Bronchial epithelial cell (primary cell): ENCODE measurements around the gene TRIL. TPM values are rescaled to one million over a fixed set of nuclear protein-coding genes. Genes with fewer than 3 reads are reported as not detected.

ENCODE experiments used
- DNase-seq: peaks from one replicate; pipeline ENCODE4 v3.0.0-alpha.2; 2010; ENCODE audit warnings: low read depth
- FAIRE-seq: peaks from 2 replicates; lab custom pipeline; 2011; peaks lifted over from hg19 to GRCh38; lab: Jason Lieb, UNC
- H3K27me3 ChIP-seq: 2 replicates; pipeline ENCODE4 v1.5.1; 2011; ENCODE audit warnings: low read length; ENCODE audit not compliant: control insufficient read depth, insufficient read depth
- H3K36me3 ChIP-seq: 2 replicates; pipeline ENCODE4 v1.5.1; 2011; ENCODE audit warnings: low read length; ENCODE audit not compliant: control insufficient read depth, insufficient read depth
- H3K4me3 ChIP-seq: 2 replicates; pipeline ENCODE4 v1.5.1; 2011; ENCODE audit warnings: mild to moderate bottlenecking, low read depth, low read length, control low read depth
- total RNA-seq: library from RNA; depleted of rRNA; stranded (reverse); fragments of >200 nt; gene quantifications from 2 replicates; pipeline ENCODE4 v1.2.1, GENCODE V29; 2014
- TF ChIP-seq, protein P1 (sequence below): IDR thresholded peaks from 2 replicates; pipeline ENCODE4 v1.5.1; 2011; ENCODE audit warnings: mild to moderate bottlenecking, moderate library complexity, low read length, control low read depth, inconsistent platforms; ENCODE audit not compliant: insufficient read depth, severe bottlenecking

TRIL gene
- total RNA-seq, 1 donor from 2014 or later, result under 0.01 TPM

GRCh38 chr7:29000717-29001076, 42.6 kb upstream of the TRIL start:
- TF ChIP-seq, protein P1, sequence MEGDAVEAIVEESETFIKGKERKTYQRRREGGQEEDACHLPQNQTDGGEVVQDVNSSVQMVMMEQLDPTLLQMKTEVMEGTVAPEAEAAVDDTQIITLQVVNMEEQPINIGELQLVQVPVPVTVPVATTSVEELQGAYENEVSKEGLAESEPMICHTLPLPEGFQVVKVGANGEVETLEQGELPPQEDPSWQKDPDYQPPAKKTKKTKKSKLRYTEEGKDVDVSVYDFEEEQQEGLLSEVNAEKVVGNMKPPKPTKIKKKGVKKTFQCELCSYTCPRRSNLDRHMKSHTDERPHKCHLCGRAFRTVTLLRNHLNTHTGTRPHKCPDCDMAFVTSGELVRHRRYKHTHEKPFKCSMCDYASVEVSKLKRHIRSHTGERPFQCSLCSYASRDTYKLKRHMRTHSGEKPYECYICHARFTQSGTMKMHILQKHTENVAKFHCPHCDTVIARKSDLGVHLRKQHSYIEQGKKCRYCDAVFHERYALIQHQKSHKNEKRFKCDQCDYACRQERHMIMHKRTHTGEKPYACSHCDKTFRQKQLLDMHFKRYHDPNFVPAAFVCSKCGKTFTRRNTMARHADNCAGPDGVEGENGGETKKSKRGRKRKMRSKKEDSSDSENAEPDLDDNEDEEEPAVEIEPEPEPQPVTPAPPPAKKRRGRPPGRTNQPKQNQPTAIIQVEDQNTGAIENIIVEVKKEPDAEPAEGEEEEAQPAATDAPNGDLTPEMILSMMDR, result no peak
- DNase-seq (no peak), FAIRE-seq (no peak)
- H3K4me3 ChIP-seq, result no peak overlapping the region
- no peaks in the 10 kb centered on the region for H3K36me3 ChIP-seq
- H3K27me3 ChIP-seq, result no peaks in the 10 kb centered on the region

- H3K36me3 ChIP-seq, result no peaks in the 10 kb centered on the region
- TF ChIP-seq, protein P1, result no peak
- FAIRE-seq, result no peak
- no peaks in the 10 kb centered on the region for H3K27me3 ChIP-seq
- no peak for DNase-seq
- H3K4me3 ChIP-seq, result no peak overlapping the region
These were observed 42.0 kb upstream of the TRIL start for GRCh38 chr7:28999895-29000716.

DNA sequence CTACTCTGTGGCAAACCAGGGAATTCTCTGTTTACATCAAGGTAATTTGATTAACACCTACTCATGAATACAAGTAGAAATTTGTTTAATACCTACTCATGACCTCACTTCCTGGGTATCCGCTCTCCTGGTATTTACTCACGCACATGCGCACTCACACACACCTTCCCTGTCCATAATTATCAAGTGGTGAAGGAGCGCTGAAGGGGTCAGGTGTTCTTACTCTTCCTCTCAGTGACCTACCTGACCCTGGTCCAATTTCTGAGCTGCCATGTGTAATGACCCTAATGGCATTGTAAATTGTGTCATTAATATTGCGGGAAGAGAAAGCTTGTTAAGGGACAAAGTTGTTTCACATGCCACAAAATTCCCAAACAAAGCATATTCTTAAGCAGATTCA, 41.3 kb upstream of the TRIL start:
- DNase-seq (peak; percentile 35), FAIRE-seq (no peak)
- no peaks in the 10 kb centered on the region for H3K36me3 ChIP-seq
- H3K4me3 ChIP-seq, result no peak overlapping the region
- TF ChIP-seq, protein P1, result no peak
- H3K27me3 ChIP-seq, result no peaks in the 10 kb centered on the region

- Histone ChIP-seq H3K27me3 (no peaks in the 10 kb centered on the region), H3K4me3 (no peak overlapping the region), H3K36me3 (no peaks in the 10 kb centered on the region)
- DNase-seq (no peak), FAIRE-seq (no peak)
- TF ChIP-seq, protein P1, result no peak
These were observed 40.0 kb upstream of the TRIL start for GRCh38 chr7:28998105-28998504.

DNA sequence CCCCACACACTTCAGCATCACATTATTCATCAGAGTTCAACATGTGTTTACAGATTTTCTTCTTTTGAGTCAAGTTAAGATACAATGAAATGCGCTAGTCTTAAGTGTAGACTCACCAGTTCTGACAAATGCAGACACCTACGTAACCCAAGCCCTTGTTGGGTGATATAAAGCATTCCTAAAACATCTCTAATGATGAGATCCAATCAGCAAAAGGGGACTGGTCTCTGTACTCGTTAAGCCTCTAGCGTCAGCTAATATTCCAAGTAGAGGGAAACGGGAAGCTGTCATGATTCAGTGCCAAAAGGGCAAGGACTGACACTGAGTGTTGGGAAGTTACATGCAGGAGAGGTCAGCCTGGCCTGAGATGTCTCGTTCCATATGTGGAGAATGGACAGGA, 38.7 kb upstream of the TRIL start:
- FAIRE-seq (no peak), DNase-seq (peak; percentile 8)
- H3K36me3 ChIP-seq, result no peaks in the 10 kb centered on the region
- H3K27me3 ChIP-seq, result no peaks in the 10 kb centered on the region
- TF ChIP-seq, protein P1, result no peak
- H3K4me3 ChIP-seq, result no peak overlapping the region
